Endothelial cell of umbilical vein (primary cell): Measurements from ENCODE around the gene SYT6. TPM values are rescaled to one million over a fixed set of nuclear protein-coding genes. Genes with fewer than 3 reads are reported as not detected.

ENCODE experiments used
- BruUV-seq: library from RNA; stranded (reverse); fragments of 400-500 nt; replicated peaks from 2 replicates; lab custom pipeline; 2021; lab: Mats Ljungman, UMichigan
- CTCF ChIA-PET: fragments of 300-600, 350-600 bp; sonication (Branson Sonifier 250); formaldehyde crosslinking; loops from one replicate; lab custom pipeline; 2021; ENCODE audit warnings: antibody characterized with exemption, inconsistent platforms; lab: Charles Lee
- POLR2A ChIA-PET: fragments of 300-600, 350-600 bp; sonication (Branson Sonifier 250); formaldehyde crosslinking; loops from one replicate; lab custom pipeline; 2021; ENCODE audit warnings: antibody characterized with exemption, inconsistent platforms; lab: Charles Lee
- DNase-seq: peaks from one replicate; pipeline ENCODE4 v3.0.0-alpha.2; 2011; ENCODE audit warnings: low read depth, low spot score
- FAIRE-seq: peaks from 2 replicates; lab custom pipeline; 2011; peaks lifted over from hg19 to GRCh38; lab: Jason Lieb, UNC
- H2AFZ ChIP-seq: 2 replicates; pipeline ENCODE4 v1.6.0; 2012; ENCODE audit warnings: low read depth, low read length, control low read depth, inconsistent platforms
- H3K27ac ChIP-seq: 2 replicates; pipeline ENCODE4 v1.5.1; 2011; ENCODE audit warnings: low read depth, mild to moderate bottlenecking, control low read depth, low read length, moderate library complexity; ENCODE audit not compliant: insufficient read depth
- H3K27me3 ChIP-seq, 2 experiments: 2 replicates each; pipeline versions ENCODE4 v1.6.0 to v1.6.1; 2011; ENCODE audit warnings: low read length in 2 of 2, mixed read lengths in 1 of 2; ENCODE audit not compliant: control insufficient read depth in 2 of 2, insufficient read depth in 2 of 2
- H3K36me3 ChIP-seq, 2 experiments: 2 replicates in 1 of 2; 3 replicates in 1 of 2; pipeline ENCODE4 v1.5.1; 2011; ENCODE audit warnings: low read length in 2 of 2, mild to moderate bottlenecking in 1 of 2, moderate library complexity in 1 of 2; ENCODE audit not compliant: control insufficient read depth in 2 of 2, insufficient read depth in 2 of 2; ENCODE audit errors: extremely low read depth in 1 of 2
- H3K4me1 ChIP-seq: 3 replicates; pipeline ENCODE4 v1.5.1; 2011; ENCODE audit warnings: mild to moderate bottlenecking, low read length; ENCODE audit not compliant: control insufficient read depth, insufficient read depth; ENCODE audit errors: extremely low read depth
- H3K4me2 ChIP-seq: 2 replicates; pipeline ENCODE4 v1.6.1; 2011; ENCODE audit warnings: low read length, control low read depth, mixed read lengths; ENCODE audit not compliant: insufficient read depth
- H3K4me3 ChIP-seq, 3 experiments: fragments of 200-600 bp in 1 of 3; sonication (generic), shearing (Covaris generic) in 1 of 3; replicated peaks in 1 of 3; 2 replicates each; pipeline ENCODE4 v1.5.1; 2011 to 2016; ENCODE audit warnings: control low read depth in 3 of 3, low read length in 3 of 3, mild to moderate bottlenecking in 2 of 3, inconsistent platforms in 1 of 3, low read depth in 1 of 3, moderate library complexity in 1 of 3; ENCODE audit not compliant: insufficient read depth in 1 of 3
- H3K79me2 ChIP-seq: 2 replicates; pipeline ENCODE4 v1.6.0; 2012; ENCODE audit warnings: low read length, inconsistent platforms; ENCODE audit not compliant: control insufficient read depth, insufficient read depth
- H3K9ac ChIP-seq: replicated peaks from 2 replicates; pipeline ENCODE3; 2011; ENCODE audit warnings: low read length, control low read depth; ENCODE audit not compliant: insufficient read depth; ENCODE audit errors: extremely low read depth
- H3K9me1 ChIP-seq: replicated peaks from 3 replicates; pipeline ENCODE4 v1.6.0; 2011; ENCODE audit warnings: mild to moderate bottlenecking, low read length; ENCODE audit not compliant: control insufficient read depth, insufficient read depth; ENCODE audit errors: extremely low read depth
- H3K9me3 ChIP-seq: replicated peaks from 2 replicates; pipeline ENCODE4 v1.5.1; 2012; ENCODE audit warnings: low read length, inconsistent platforms; ENCODE audit not compliant: control insufficient read depth, insufficient read depth
- H4K20me1 ChIP-seq: replicated peaks from 2 replicates; pipeline ENCODE3; 2011; ENCODE audit warnings: mild to moderate bottlenecking, low read length; ENCODE audit not compliant: control insufficient read depth, insufficient read depth; ENCODE audit errors: extremely low read depth
- CTCF ChIP-seq, 2 donors: IDR thresholded peaks; 1 replicate in 1 of 2; 2 replicates in 1 of 2; pipeline ENCODE4 v1.5.1; 2011; ENCODE audit warnings: low read length in 2 of 2, mild to moderate bottlenecking in 2 of 2, moderate library complexity in 2 of 2, control low read depth in 1 of 2, inconsistent platforms in 1 of 2, low read depth in 1 of 2; ENCODE audit not compliant: insufficient read depth in 1 of 2; ENCODE audit errors: extremely low read depth in 1 of 2
- EZH2 ChIP-seq: IDR thresholded peaks from 2 replicates; pipeline ENCODE4 v1.6.1; 2012; ENCODE audit warnings: borderline replicate concordance, low read depth, mild to moderate bottlenecking, moderate library complexity, low read length, inconsistent platforms; ENCODE audit not compliant: severe bottlenecking
- FOS ChIP-seq: IDR thresholded peaks from 2 replicates; pipeline ENCODE4 v1.6.1; 2011; ENCODE audit warnings: mild to moderate bottlenecking, low read length, moderate library complexity, borderline replicate concordance; ENCODE audit not compliant: insufficient read depth
- GATA2 ChIP-seq: IDR thresholded peaks from 2 replicates; pipeline ENCODE4 v1.7.0; 2011; ENCODE audit warnings: low read depth, mild to moderate bottlenecking, moderate library complexity, mixed read lengths, low read length; ENCODE audit not compliant: insufficient read length, insufficient read depth
- JUN ChIP-seq: IDR thresholded peaks from 2 replicates; pipeline ENCODE4 v1.6.1; 2011; ENCODE audit warnings: borderline replicate concordance, low read depth; ENCODE audit not compliant: insufficient read length, insufficient read depth
- MAX ChIP-seq: IDR thresholded peaks from 2 replicates; pipeline ENCODE4 v1.6.1; 2011; ENCODE audit not compliant: insufficient read depth, insufficient read length
- MYC ChIP-seq: IDR thresholded peaks from one replicate; pipeline ENCODE4 v1.6.1; 2011; ENCODE audit warnings: mild to moderate bottlenecking, low read depth, low read length
- POLR2A ChIP-seq: IDR thresholded peaks from 2 replicates; pipeline ENCODE4 v1.6.1; 2012; ENCODE audit warnings: low read depth, mild to moderate bottlenecking, control low read depth, low read length
- POLR2AphosphoS5 ChIP-seq: IDR thresholded peaks from 2 replicates; pipeline ENCODE4 v1.6.1; 2012; ENCODE audit warnings: low read depth, mild to moderate bottlenecking, control low read depth, low read length, moderate library complexity; ENCODE audit not compliant: insufficient read depth
- dilution Hi-C: fragments of 300-500 bp; cut with MboI; formaldehyde crosslinking; loops from one replicate; pipeline ENCODE4 v1.15.0; 2019; ENCODE audit warnings: low sequenced_read_pairs; ENCODE audit not compliant: extremely low pct_ligation_motif_present
- intact Hi-C: fragments of 100-400 bp; cut with micrococcal nuclease; formaldehyde crosslinking; loops from one replicate; pipeline ENCODE4 v1.10.0; 2022
- polyA plus RNA-seq, 4 experiments: library from polyadenylated mRNA; depleted of rRNA in 3 of 4; stranded (reverse) in 3 of 4; unstranded in 1 of 4; fragments of >200 nt; gene quantifications; 2 replicates each; pipeline versions ENCODE4 v1.2.1 to v1.2.3, GENCODE V29; 2011 to 2012; ENCODE audit warnings: missing spikeins in 1 of 4
- total RNA-seq: library from RNA; stranded (reverse); gene quantifications from 2 replicates; pipeline ENCODE4 v1.2.3, GENCODE V29; 2021

Gene SYT6
- total and polyA plus RNA-seq, 2 donors (not counting 3 experiments of a cell fraction or from before 2014, with no cell fraction given) = 0.04 TPM; not detected in 1

- CTCF ChIA-PET = no interaction called here
- H3K27ac ChIP-seq = no peak overlapping the region
- peaks cover 47 to 51% of the 10 kb centered on the region in 2 experiments for H3K27me3 ChIP-seq
- no peak for DNase-seq
- FAIRE-seq = no peak
- no peaks in the 10 kb centered on the region for H3K36me3 ChIP-seq
- no peak for TF ChIP-seq CTCF (IDR thresholded peaks at IDR 0.05; ENCODE audit: extremely low read depth in 1 of 2, insufficient read depth in 1 of 2, low read depth in 1 of 2, low read length in 2 of 2)
- no peak for TF ChIP-seq FOS
- TF ChIP-seq POLR2A = no peak
- TF ChIP-seq POLR2AphosphoS5 = no peak
- TF ChIP-seq EZH2 = no peak
- TF ChIP-seq GATA2 = no peak
- TF ChIP-seq JUN = no peak
- TF ChIP-seq MAX = no peak
- no peak for TF ChIP-seq MYC
- no peaks in the 10 kb centered on the region for H3K9me3 ChIP-seq
- BruUV-seq = no TSS peak
- H4K20me1 ChIP-seq = no peaks in the 10 kb centered on the region
- H3K9ac ChIP-seq = no peak overlapping the region
- no peaks in the 10 kb centered on the region for H3K79me2 ChIP-seq
- no peaks in the 10 kb centered on the region for H3K4me1 ChIP-seq
- POLR2A ChIA-PET = interaction anchor here (0.6 kb wide), 1 partner anchor 565 kb away, joined by 3 read pairs; no protein-coding TSS in a partner anchor
- intact Hi-C loops = loop anchor here (10.0 kb wide), 1 partner anchor 182 kb away; the partner anchor contains the start of gene OLFML3
- dilution Hi-C loops = no loop called here
- no peak overlapping the region for H2AFZ ChIP-seq
- H3K9me1 ChIP-seq = no peaks in the 10 kb centered on the region
- H3K4me3 ChIP-seq = no peak overlapping the region
- H3K4me2 ChIP-seq = no peak overlapping the region
These were observed 3.0 kb upstream of the SYT6 start for GRCh38 chr1:114156538-114157274.
